HepG2 (cell line): Measurements from ENCODE around the gene ZNF804B. TPM values are rescaled to one million over a fixed set of nuclear protein-coding genes. Genes with fewer than 3 reads are reported as not detected.

Source experiments
- ATAC-seq: fragments of 200-7000 bp; cut with Tn5 transposase; 3 replicates; pipeline ENCODE4 v1.9.1; 2020; ENCODE audit warnings: mild to moderate bottlenecking, moderate library complexity
- BruUV-seq: library from RNA; stranded (reverse); fragments of 400-500 nt; replicated peaks from 2 replicates; lab custom pipeline; 2021; lab: Mats Ljungman, UMichigan
- CTCF ChIA-PET: fragments of 300-600 bp; formaldehyde crosslinking; extraction: SDS; loops from one replicate; lab custom pipeline; 2021; ENCODE audit warnings: low total read pairs, inconsistent platforms, low intra/inter-chr PET ratio; lab: Yijun Ruan, JAX
- POLR2A ChIA-PET: fragments of 350-600 bp; sonication (Branson Sonifier 250); formaldehyde crosslinking; loops from one replicate; lab custom pipeline; 2020; ENCODE audit warnings: antibody characterized with exemption, inconsistent platforms; lab: Yijun Ruan, JAX
- DNase-seq: peaks from one replicate; pipeline ENCODE4 v3.0.0-alpha.2; 2015; ENCODE audit warnings: low spot score
- FAIRE-seq: peaks from 3 replicates; lab custom pipeline; 2011; peaks lifted over from hg19 to GRCh38; lab: Jason Lieb, UNC
- H2AFZ ChIP-seq: one replicate; pipeline ENCODE4 v1.6.1; 2011; ENCODE audit warnings: low read length, inconsistent platforms
- H3K27ac ChIP-seq: fragments of 300-600 bp; 3 replicates; pipeline ENCODE4 v1.8.0; 2011; ENCODE audit warnings: mixed run types, mild to moderate bottlenecking, mixed read lengths, low read length, inconsistent platforms; ENCODE audit not compliant: insufficient read depth; ENCODE audit errors: extremely low read length
- H3K27me3 ChIP-seq, 2 experiments: fragments of 200-600 bp in 1 of 2; 2 replicates in 1 of 2; 3 replicates in 1 of 2; pipeline versions ENCODE4 v1.6.0 to v1.8.0; 2011; ENCODE audit warnings: low read length in 2 of 2, mild to moderate bottlenecking in 2 of 2, moderate library complexity in 2 of 2, inconsistent platforms in 1 of 2; ENCODE audit not compliant: insufficient read depth in 2 of 2, control insufficient read depth in 1 of 2
- H3K36me3 ChIP-seq, 2 experiments: fragments of 200-600 bp in 1 of 2; replicated peaks in 1 of 2; 2 replicates in 1 of 2; 3 replicates in 1 of 2; pipeline versions ENCODE4 v1.5.1 to v1.8.0; 2011; ENCODE audit warnings: low read length in 2 of 2, inconsistent platforms in 1 of 2; ENCODE audit not compliant: insufficient read depth in 2 of 2, control insufficient read depth in 1 of 2
- H3K4me1 ChIP-seq: 2 replicates; pipeline ENCODE4 v1.5.1; 2012; ENCODE audit warnings: low read length, inconsistent platforms; ENCODE audit not compliant: insufficient read depth
- H3K4me2 ChIP-seq: 2 replicates; pipeline ENCODE4 v1.6.0; 2011; ENCODE audit warnings: low read depth, low read length, inconsistent platforms
- H3K4me3 ChIP-seq, 3 experiments: fragments of 200-600 bp in 1 of 3; sonication (generic), shearing (Covaris generic) in 1 of 3; replicated peaks in 1 of 3; 2 replicates each; pipeline ENCODE4 v1.5.1; 2011 to 2016; ENCODE audit warnings: low read length in 3 of 3, inconsistent platforms in 2 of 3, low read depth in 2 of 3, mild to moderate bottlenecking in 2 of 3, control low read depth in 1 of 3, mixed read lengths in 1 of 3; ENCODE audit not compliant: insufficient read depth in 1 of 3
- H3K79me2 ChIP-seq: one replicate; pipeline ENCODE4 v1.6.1; 2011; ENCODE audit warnings: low read length, inconsistent platforms; ENCODE audit not compliant: insufficient read depth
- H3K9ac ChIP-seq: 2 replicates; pipeline ENCODE4 v1.6.0; 2011; ENCODE audit warnings: mild to moderate bottlenecking, low read depth, low read length, inconsistent platforms; ENCODE audit not compliant: insufficient read depth
- H3K9me3 ChIP-seq: 2 replicates; pipeline ENCODE4 v1.5.1; 2012; ENCODE audit warnings: mild to moderate bottlenecking, low read length
- H4K20me1 ChIP-seq: 2 replicates; pipeline ENCODE4 v1.6.0; 2011; ENCODE audit warnings: inconsistent platforms, mild to moderate bottlenecking, low read length, moderate library complexity; ENCODE audit not compliant: insufficient read depth
- CCAR2 ChIP-seq: fragments of 200-400 bp; formaldehyde crosslinking; optimal IDR thresholded peaks from 2 replicates; pipeline ENCODE3; 2018; ENCODE audit warnings: low read depth, mild to moderate bottlenecking, low read length, moderate library complexity
- CENPX ChIP-seq: sonication (generic); formaldehyde crosslinking; IDR thresholded peaks from 2 replicates; pipeline ENCODE4 v1.9.0; 2021; ENCODE audit warnings: mild to moderate bottlenecking, missing genetic modification reagents, moderate library complexity
- DZIP1 ChIP-seq: sonication (generic); formaldehyde crosslinking; IDR thresholded peaks from 2 replicates; pipeline ENCODE4 v1.5.0; 2020; ENCODE audit warnings: mild to moderate bottlenecking, missing genetic modification reagents
- EEA1 ChIP-seq: sonication (generic); formaldehyde crosslinking; IDR thresholded peaks from 2 replicates; pipeline ENCODE4 v1.5.1; 2020; ENCODE audit warnings: mild to moderate bottlenecking, missing genetic modification reagents, borderline replicate concordance
- FOXP1 ChIP-seq, 2 experiments: fragments of 450-650 bp in 1 of 2; IDR thresholded peaks; 2 replicates each; pipeline ENCODE4 v1.6.1; 2017 to 2018; ENCODE audit warnings: antibody characterized with exemption in 1 of 2
- GABPA ChIP-seq, 2 experiments: IDR thresholded peaks; 2 replicates each; pipeline ENCODE4 v1.6.1; 2011 to 2016; ENCODE audit warnings: low read depth in 2 of 2, low read length in 1 of 2, missing biosample characterization in 1 of 2, missing genetic modification characterization in 1 of 2
- HDAC1 ChIP-seq: sonication (generic); formaldehyde crosslinking; IDR thresholded peaks from 2 replicates; pipeline ENCODE4 v1.5.1; 2020; ENCODE audit warnings: mild to moderate bottlenecking, missing genetic modification reagents
- HIVEP1 ChIP-seq: sonication (generic); formaldehyde crosslinking; IDR thresholded peaks from 2 replicates; pipeline ENCODE4 v1.4.0; 2020; ENCODE audit warnings: mild to moderate bottlenecking, missing genetic modification reagents
- JUND ChIP-seq: sonication (generic); formaldehyde crosslinking; IDR thresholded peaks from 2 replicates; pipeline ENCODE4 v1.8.0; 2022; ENCODE audit warnings: mild to moderate bottlenecking, missing genetic modification reagents
- KLF15 ChIP-seq: sonication (generic); formaldehyde crosslinking; IDR thresholded peaks from 2 replicates; pipeline ENCODE4 v1.8.1; 2023; ENCODE audit warnings: borderline replicate concordance, mild to moderate bottlenecking, inconsistent platforms, missing genetic modification reagents, mixed read lengths
- MAFF ChIP-seq: IDR thresholded peaks from 2 replicates; pipeline ENCODE4 v1.6.1; 2011; ENCODE audit warnings: low read depth, low read length, improper control_type of control experiment
- SMAD3 ChIP-seq: sonication (generic); formaldehyde crosslinking; IDR thresholded peaks from 2 replicates; pipeline ENCODE4 v1.4.0; 2020; ENCODE audit warnings: missing genetic modification reagents
- SOX6 ChIP-seq, 2 experiments: fragments of 450-650 bp in 1 of 2; sonication (generic) in 1 of 2; formaldehyde crosslinking in 1 of 2; IDR thresholded peaks; 2 replicates each; pipeline versions ENCODE4 v1.4.0 to v1.6.1; 2017 to 2020; ENCODE audit warnings: antibody characterized with exemption in 1 of 2, mild to moderate bottlenecking in 1 of 2, missing genetic modification reagents in 1 of 2
- TAF15 ChIP-seq: fragments of 200-400 bp; formaldehyde crosslinking; IDR thresholded peaks from one replicate; pipeline ENCODE4 v1.6.1; 2018; ENCODE audit warnings: mild to moderate bottlenecking, low read depth, low read length; ENCODE audit not compliant: poor library complexity, severe bottlenecking
- TEAD3 ChIP-seq: optimal IDR thresholded peaks from 2 replicates; pipeline ENCODE3; 2016; ENCODE audit warnings: borderline replicate concordance
- ZNF468 ChIP-seq: sonication (generic); formaldehyde crosslinking; IDR thresholded peaks from 2 replicates; pipeline ENCODE4 v1.8.0; 2022; ENCODE audit warnings: mild to moderate bottlenecking, moderate library complexity, missing genetic modification reagents
- ZNF550 ChIP-seq: sonication (generic); formaldehyde crosslinking; IDR thresholded peaks from 2 replicates; pipeline ENCODE4 v1.4.0; 2020; ENCODE audit warnings: mild to moderate bottlenecking, missing genetic modification reagents, borderline replicate concordance
- ZNF576 ChIP-seq: sonication (generic); formaldehyde crosslinking; IDR thresholded peaks from 2 replicates; pipeline ENCODE4 v1.4.0; 2020; ENCODE audit warnings: mild to moderate bottlenecking, missing genetic modification reagents
- ZNF691 ChIP-seq: sonication (generic); formaldehyde crosslinking; IDR thresholded peaks from 2 replicates; pipeline ENCODE4 v1.4.0; 2020; ENCODE audit warnings: missing genetic modification reagents, low read depth, mild to moderate bottlenecking, borderline replicate concordance
- ZSCAN9 ChIP-seq: IDR thresholded peaks from 2 replicates; pipeline ENCODE4 v1.6.1; 2016; ENCODE audit warnings: borderline replicate concordance
- ZZZ3 ChIP-seq: sonication (generic); formaldehyde crosslinking; IDR thresholded peaks from 2 replicates; pipeline ENCODE4 v1.4.0; 2020; ENCODE audit warnings: missing genetic modification reagents, mild to moderate bottlenecking, borderline replicate concordance
- WGBS: methylation state at CpG from one replicate; pipeline ENCODE4 v1.1.6; 2017; ENCODE audit warnings: low lambda C conversion rate; 5-methylcytosine and 5-hydroxymethylcytosine counted together
- in situ Hi-C: cut with HindIII; loops from 2 replicates; pipeline ENCODE4 v1.10.0; 2017; ENCODE audit warnings: low pct_unique_long_range_greater_than_20kb; ENCODE audit not compliant: extremely low pct_ligation_motif_present
- intact Hi-C: fragments of 100-400 bp; cut with micrococcal nuclease; formaldehyde crosslinking; loops from one replicate; pipeline ENCODE4 v1.10.0; 2022; ENCODE audit not compliant: unreplicated experiment
- polyA plus RNA-seq, 8 experiments: library from polyadenylated mRNA; depleted of rRNA in 3 of 8; stranded (reverse) in 7 of 8; unstranded in 1 of 8; fragments of >200 nt; fragmentation: Illumina TruSeq in 4 of 8; extraction: Trizol in 4 of 8; gene quantifications; 2 replicates each; pipeline versions ENCODE4 v1.2.1 to v1.2.3, GENCODE V29; 2011 to 2016; ENCODE audit warnings: low read depth in 4 of 8, missing spikeins in 1 of 8, mixed read lengths in 1 of 8; ENCODE audit not compliant: insufficient read depth in 1 of 8
- total RNA-seq, 5 experiments: library from RNA; depleted of rRNA; stranded (reverse); fragments of >200 nt; fragmentation: Illumina TruSeq; extraction: Trizol; gene quantifications; 2 replicates each; pipeline ENCODE4 v1.2.3, GENCODE V29; 2016; ENCODE audit warnings: low read depth in 1 of 5

The ZNF804B gene
- total and polyA plus RNA-seq, 2 of the 13 experiments (the other 11 are each of a cell fraction or from before 2014, with no cell fraction given), result not detected

GRCh38 chr7:89335490-89335889, 576.0 kb downstream of the ZNF804B start (continued):
- TF ChIP-seq SOX6 (IDR thresholded peaks at IDR 0.05) (no peak), SOX6 (CRISPR knock-in tag; IDR thresholded peaks at IDR 0.05) (no peak), TAF15 (no peak), ZNF468 (CRISPR knock-in tag) (no peak), ZSCAN9 (no peak), SMAD3 (CRISPR knock-in tag) (no peak), KLF15 (CRISPR knock-in tag) (no peak)

GRCh38 chr7:89336121-89336520, 576.6 kb downstream of the ZNF804B start:
- Histone ChIP-seq H3K9ac (no peak overlapping the region), H4K20me1 (no peaks in the 10 kb centered on the region), H3K79me2 (no peaks in the 10 kb centered on the region), H3K27ac (no peak overlapping the region), H3K4me3 (no peak overlapping the region), H3K27me3 (no peaks in the 10 kb centered on the region), H3K9me3 (no peaks in the 10 kb centered on the region), H3K4me1 (no peaks in the 10 kb centered on the region), H2AFZ (no peak overlapping the region), H3K36me3 (no peaks in the 10 kb centered on the region), H3K4me2 (no peak overlapping the region)
- no peak for DNase-seq
- intact Hi-C loops, result no loop called here
- FAIRE-seq, result no peak
- ChIA-PET POLR2A (no interaction called here), CTCF (no interaction called here)
- no peak for ATAC-seq
- BruUV-seq, result no TSS peak
- TF ChIP-seq SOX6 (IDR thresholded peaks at IDR 0.05) (no peak), SOX6 (CRISPR knock-in tag; IDR thresholded peaks at IDR 0.05) (no peak), JUND (CRISPR knock-in tag) (no peak), CENPX (no peak), CCAR2 (no peak), EEA1 (CRISPR knock-in tag) (no peak), GABPA (IDR thresholded peaks at IDR 0.05; ENCODE audit: low read depth, low read length) (no peak), GABPA (CRISPR knock-in tag; IDR thresholded peaks at IDR 0.05; ENCODE audit: low read depth) (no peak), ZNF691 (CRISPR knock-in tag) (no peak), ZZZ3 (CRISPR knock-in tag) (no peak), HDAC1 (no peak), ZNF550 (CRISPR knock-in tag) (no peak), ZNF576 (CRISPR knock-in tag) (no peak), HIVEP1 (no peak), MAFF (no peak), TEAD3 (no peak), DZIP1 (CRISPR knock-in tag) (no peak), FOXP1 (IDR thresholded peaks at IDR 0.05) (no peak), FOXP1 (CRISPR knock-in tag; IDR thresholded peaks at IDR 0.05) (no peak)
- under 1% methylated on average over 5 of the region's 5 CpGs for WGBS
- in situ Hi-C loops, result no loop called here
